GM13977 (cell line): ENCODE measurements around the gene MELK.

Experiments used
- DNase-seq: peaks from one replicate; pipeline ENCODE4 v3.0.0; 2012; ENCODE audit warnings: low spot score
- in situ Hi-C: fragments of 300-500 bp; cut with MboI; formaldehyde crosslinking; loops from one replicate; pipeline ENCODE4 v1.12.0; 2022; ENCODE audit warnings: low sequenced_read_pairs, low pct_unique_long_range_greater_than_20kb, mixed read lengths, inconsistent platforms; ENCODE audit not compliant: unreplicated experiment
- TF ChIP-seq, protein P1 (sequence below): IDR thresholded peaks from 2 replicates; pipeline ENCODE4 v1.5.1; 2012; ENCODE audit warnings: mild to moderate bottlenecking, control low read depth; ENCODE audit not compliant: insufficient read depth; ENCODE audit errors: extremely low read depth, missing control alignments

MELK gene

DNA sequence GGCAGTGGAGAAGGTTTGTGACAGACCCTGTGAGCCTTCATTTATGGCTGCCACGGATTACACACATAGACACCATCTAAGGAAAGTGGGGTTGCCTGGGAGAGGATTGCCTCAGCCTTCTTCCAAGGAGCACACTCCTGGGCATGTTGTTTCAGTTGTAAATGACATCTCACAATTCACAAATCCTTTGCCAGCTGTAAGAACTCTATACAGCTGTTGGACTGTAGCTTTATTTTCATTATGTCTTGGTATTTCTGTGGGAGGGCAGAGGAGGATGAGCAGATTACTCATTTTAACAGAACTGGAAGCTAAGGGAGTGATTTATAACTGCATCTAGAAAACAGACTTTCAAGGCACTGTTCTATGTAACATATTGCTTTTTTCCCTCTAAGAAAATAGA lies 25.6 kb downstream of the MELK start:
- TF ChIP-seq, protein P1, sequence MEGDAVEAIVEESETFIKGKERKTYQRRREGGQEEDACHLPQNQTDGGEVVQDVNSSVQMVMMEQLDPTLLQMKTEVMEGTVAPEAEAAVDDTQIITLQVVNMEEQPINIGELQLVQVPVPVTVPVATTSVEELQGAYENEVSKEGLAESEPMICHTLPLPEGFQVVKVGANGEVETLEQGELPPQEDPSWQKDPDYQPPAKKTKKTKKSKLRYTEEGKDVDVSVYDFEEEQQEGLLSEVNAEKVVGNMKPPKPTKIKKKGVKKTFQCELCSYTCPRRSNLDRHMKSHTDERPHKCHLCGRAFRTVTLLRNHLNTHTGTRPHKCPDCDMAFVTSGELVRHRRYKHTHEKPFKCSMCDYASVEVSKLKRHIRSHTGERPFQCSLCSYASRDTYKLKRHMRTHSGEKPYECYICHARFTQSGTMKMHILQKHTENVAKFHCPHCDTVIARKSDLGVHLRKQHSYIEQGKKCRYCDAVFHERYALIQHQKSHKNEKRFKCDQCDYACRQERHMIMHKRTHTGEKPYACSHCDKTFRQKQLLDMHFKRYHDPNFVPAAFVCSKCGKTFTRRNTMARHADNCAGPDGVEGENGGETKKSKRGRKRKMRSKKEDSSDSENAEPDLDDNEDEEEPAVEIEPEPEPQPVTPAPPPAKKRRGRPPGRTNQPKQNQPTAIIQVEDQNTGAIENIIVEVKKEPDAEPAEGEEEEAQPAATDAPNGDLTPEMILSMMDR, result no peak
- in situ Hi-C loops, result no loop called here
- no peak for DNase-seq

DNA sequence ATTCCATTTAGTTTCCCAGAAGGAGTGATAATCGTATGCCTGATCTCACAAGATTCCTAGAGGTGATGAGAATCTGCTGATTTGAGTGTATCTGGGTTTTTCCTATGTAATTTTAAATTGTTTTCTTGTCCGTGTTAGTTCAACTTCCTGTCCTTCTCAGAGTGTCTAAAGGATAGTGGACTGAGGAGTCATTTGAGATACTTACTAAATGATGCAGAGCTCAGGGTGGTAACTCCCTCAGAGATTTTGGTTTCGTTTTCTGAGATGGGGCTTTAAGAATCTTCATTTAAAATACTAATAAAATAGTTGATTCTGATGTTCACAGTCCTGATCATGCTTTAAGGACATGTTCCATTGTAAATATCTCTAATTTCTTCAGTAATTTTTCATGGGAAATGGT lies 30.3 kb downstream of the MELK start:
- TF ChIP-seq, protein P1, result no peak
- peak; percentile 65 for DNase-seq
- in situ Hi-C loops, result no loop called here

DNA sequence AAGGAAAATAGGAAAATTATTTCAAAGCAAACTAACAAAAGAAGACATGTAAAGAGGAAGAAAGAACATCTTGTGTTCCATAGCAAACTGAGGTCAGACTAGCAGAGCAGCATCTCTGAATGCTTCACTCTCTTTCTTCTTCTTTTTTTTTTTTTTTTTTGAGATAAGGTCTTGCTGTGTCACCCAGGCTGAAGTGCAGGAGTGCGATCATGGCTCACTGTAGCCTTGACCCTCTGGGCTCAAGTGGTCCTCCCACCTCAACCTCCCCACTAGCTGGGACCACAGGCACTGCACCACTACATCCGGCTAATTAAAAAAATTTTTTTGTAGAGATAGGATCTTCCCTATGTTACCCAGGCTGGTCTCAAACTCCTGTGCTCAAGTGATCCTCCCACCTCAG lies 36.6 kb downstream of the MELK start:
- no peak for DNase-seq
- TF ChIP-seq, protein P1, result no peak
- in situ Hi-C loops, result no loop called here

DNA sequence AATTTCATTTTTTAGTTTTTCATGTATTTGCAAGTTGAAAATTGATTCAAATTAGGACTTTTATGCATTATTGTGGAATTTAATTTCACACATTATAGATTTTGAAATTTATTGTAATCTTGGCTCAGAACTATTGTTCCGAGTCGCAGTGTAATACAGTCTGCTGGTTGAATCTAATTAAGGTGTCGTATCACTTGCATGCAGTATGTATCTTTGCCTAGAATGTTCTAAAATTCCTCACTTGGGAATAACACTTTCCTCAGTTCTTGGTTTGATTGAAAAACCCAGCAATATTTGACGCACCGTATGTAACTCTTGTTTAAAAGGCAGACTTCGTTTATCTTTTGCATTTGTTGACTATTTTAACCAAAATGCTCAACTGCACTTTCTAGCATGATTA lies 49.4 kb downstream of the MELK start:
- DNase-seq, result no peak
- in situ Hi-C loops, result no loop called here
- TF ChIP-seq, protein P1, result no peak

DNA sequence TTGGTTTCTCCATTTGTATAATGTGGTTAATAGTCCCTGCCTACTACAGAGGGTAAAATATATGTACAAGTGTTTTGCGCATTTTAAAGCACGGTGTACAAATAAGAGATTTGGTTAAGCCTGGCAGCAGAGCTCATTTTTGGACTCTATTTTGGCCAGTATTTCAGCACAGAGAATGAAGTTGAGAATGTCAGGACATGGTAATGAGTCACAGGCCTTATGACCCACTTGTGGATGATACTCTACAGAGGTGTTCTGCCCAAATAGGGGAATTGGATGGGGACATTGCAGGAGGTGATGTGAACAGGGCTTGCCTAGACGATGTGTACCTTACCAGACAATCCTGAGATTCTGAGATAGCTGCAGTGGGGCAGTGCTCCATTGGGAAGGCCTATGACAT lies 50.6 kb downstream of the MELK start:
- no peak for DNase-seq
- in situ Hi-C loops, result no loop called here
- TF ChIP-seq, protein P1, result no peak

DNA sequence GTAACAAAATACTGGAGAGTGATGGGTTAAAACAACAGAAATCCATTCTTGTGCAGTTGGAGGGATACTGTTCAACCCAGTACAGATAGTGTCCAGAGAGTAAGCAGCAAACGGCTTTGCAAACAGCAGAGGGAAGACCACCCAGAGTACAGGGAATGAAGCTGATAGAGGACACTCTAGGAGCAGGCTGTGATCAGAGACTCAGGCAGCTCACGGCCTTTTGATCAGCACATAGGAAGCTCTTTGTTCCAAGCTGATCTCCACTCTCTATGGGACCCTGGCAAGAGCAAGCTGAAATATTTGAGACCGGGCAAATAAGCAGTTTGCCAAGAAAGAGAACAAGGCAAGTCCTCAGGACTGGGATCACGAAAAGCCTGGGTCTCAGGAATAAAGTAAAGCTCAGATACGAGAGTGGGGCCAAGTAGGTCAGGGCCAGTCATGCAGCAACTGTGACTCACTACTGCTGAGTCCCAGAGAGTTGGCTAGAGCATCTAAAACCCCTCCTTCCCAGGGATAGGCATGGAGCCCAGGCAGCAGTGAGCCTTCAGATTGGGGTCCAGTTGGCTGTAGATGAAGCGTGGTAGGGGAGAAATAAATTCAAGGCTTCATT lies 52.4 kb downstream of the MELK start:
- in situ Hi-C loops, result no loop called here
- TF ChIP-seq, protein P1, result no peak
- DNase-seq, result no peak

DNA sequence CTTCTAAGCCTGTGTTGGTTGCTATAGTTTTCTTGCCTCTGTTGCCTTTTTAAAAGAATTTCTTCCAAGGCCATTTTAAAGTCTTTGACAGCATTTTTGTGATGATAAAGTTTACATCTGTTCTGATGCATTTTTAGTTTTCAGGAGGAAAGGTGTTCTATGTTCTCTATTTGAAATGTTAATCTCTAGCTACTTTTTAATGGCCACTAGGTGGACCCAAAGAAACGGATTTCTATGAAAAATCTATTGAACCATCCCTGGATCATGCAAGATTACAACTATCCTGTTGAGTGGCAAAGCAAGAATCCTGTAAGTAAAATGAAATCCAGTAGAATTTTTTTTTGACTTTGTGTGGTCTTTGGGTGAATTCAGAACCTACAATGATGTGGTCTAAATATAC lies 60.2 kb downstream of the MELK start:
- in situ Hi-C loops, result loop anchor here (10.0 kb wide), 1 partner anchor 102 kb away; no protein-coding TSS in a partner anchor
- DNase-seq, result peak; percentile 23
- TF ChIP-seq, protein P1, result peak; percentile 66
